Gastrocnemius medialis (tissue), 4 donors: ENCODE data around the gene PLPP4.

Source experiments
- POLR2A ChIP-seq, 2 donors: fragments of 450-650 bp; IDR thresholded peaks; one replicate each; pipeline ENCODE4 v1.6.1; 2017; ENCODE audit warnings: antibody characterized with exemption in 2 of 2, mild to moderate bottlenecking in 2 of 2, moderate library complexity in 2 of 2
- TF ChIP-seq, protein P1 (sequence below), 5 experiments: fragments of 450-650 bp in 3 of 5; fragments of 200-600 bp in 2 of 5; sonication (generic) in 2 of 5; IDR thresholded peaks in 4 of 5; conservative IDR thresholded peaks in 1 of 5; 1 replicate in 4 of 5; 2 replicates in 1 of 5; pipeline ENCODE4 v1.5.1; 2016 to 2019; ENCODE audit warnings: antibody characterized with exemption in 5 of 5, mild to moderate bottlenecking in 3 of 5, moderate library complexity in 3 of 5

DNA sequence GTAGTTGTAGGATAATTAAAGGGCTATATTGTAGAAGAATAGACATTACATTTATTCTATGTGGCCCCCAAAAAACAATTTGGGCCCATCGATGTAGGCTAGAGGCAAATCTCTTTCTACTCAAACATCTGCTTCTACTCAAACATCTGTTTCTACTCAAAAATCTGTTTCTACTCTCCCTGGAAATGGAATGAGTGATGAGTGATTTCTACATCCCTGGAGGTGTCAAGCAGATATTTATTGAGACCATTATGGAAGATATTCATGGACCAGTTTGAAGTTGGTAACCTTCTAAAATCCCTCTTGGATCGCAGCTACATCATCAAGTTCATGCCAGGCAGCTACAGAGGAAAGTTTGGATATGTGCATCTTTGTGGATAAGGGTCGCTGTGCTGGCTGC, 5.1 kb upstream of the PLPP4 start:
- TF ChIP-seq, protein P1, sequence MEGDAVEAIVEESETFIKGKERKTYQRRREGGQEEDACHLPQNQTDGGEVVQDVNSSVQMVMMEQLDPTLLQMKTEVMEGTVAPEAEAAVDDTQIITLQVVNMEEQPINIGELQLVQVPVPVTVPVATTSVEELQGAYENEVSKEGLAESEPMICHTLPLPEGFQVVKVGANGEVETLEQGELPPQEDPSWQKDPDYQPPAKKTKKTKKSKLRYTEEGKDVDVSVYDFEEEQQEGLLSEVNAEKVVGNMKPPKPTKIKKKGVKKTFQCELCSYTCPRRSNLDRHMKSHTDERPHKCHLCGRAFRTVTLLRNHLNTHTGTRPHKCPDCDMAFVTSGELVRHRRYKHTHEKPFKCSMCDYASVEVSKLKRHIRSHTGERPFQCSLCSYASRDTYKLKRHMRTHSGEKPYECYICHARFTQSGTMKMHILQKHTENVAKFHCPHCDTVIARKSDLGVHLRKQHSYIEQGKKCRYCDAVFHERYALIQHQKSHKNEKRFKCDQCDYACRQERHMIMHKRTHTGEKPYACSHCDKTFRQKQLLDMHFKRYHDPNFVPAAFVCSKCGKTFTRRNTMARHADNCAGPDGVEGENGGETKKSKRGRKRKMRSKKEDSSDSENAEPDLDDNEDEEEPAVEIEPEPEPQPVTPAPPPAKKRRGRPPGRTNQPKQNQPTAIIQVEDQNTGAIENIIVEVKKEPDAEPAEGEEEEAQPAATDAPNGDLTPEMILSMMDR (IDR thresholded peaks at IDR 0.05 in 4 of 5, conservative IDR thresholded peaks at IDR 0.05 in 1 of 5), result no peak
- no peak for TF ChIP-seq POLR2A (IDR thresholded peaks at IDR 0.05)
